AG10803 (cell line): Measurements from ENCODE around the gene ZNF529.

ENCODE experiments used
- DNase-seq: peaks from one replicate; pipeline ENCODE4 v3.0.0; 2010; ENCODE audit warnings: low read depth
- H3K4me3 ChIP-seq: 2 replicates; pipeline ENCODE4 v1.5.1; 2011; ENCODE audit warnings: mild to moderate bottlenecking, low read length, control low read depth
- TF ChIP-seq, protein P1 (sequence below): conservative IDR thresholded peaks from 2 replicates; pipeline ENCODE4 v1.5.1; 2011; ENCODE audit warnings: mild to moderate bottlenecking, low read length, control low read depth, inconsistent platforms

The ZNF529 gene

DNA sequence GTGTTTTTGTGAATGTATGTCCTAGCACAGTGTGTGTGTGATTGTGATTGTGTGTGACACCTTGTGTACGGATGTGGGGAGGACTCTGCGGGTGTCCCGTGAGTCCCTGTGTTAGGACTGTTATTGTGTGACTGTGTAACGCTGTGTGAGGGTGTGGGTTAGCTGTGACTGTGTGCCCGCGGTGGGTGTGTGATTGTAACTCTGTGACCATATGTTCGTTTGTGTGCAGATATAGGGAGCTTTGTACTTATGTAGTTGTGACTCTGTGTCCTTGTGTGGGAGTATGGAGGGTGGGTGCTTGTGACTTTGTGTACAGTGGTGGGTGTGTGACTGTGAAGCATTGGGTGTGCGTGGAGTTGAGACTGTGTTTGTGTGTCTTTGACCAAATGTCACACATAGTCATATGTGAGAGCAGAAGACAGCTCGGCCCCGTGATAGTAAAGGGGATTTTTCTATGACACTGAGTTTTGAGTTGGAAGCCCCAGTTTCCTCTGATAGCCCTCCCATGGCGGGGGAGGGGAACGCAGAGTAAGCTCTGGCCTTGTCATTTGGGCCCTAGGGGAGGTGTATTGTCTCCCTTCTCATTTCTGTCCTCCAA lies 44.1 kb downstream of the ZNF529 start:
- DNase-seq = no peak
- TF ChIP-seq, protein P1, sequence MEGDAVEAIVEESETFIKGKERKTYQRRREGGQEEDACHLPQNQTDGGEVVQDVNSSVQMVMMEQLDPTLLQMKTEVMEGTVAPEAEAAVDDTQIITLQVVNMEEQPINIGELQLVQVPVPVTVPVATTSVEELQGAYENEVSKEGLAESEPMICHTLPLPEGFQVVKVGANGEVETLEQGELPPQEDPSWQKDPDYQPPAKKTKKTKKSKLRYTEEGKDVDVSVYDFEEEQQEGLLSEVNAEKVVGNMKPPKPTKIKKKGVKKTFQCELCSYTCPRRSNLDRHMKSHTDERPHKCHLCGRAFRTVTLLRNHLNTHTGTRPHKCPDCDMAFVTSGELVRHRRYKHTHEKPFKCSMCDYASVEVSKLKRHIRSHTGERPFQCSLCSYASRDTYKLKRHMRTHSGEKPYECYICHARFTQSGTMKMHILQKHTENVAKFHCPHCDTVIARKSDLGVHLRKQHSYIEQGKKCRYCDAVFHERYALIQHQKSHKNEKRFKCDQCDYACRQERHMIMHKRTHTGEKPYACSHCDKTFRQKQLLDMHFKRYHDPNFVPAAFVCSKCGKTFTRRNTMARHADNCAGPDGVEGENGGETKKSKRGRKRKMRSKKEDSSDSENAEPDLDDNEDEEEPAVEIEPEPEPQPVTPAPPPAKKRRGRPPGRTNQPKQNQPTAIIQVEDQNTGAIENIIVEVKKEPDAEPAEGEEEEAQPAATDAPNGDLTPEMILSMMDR = no peak
- peak overlapping the region; percentile 78 for H3K4me3 ChIP-seq

DNA sequence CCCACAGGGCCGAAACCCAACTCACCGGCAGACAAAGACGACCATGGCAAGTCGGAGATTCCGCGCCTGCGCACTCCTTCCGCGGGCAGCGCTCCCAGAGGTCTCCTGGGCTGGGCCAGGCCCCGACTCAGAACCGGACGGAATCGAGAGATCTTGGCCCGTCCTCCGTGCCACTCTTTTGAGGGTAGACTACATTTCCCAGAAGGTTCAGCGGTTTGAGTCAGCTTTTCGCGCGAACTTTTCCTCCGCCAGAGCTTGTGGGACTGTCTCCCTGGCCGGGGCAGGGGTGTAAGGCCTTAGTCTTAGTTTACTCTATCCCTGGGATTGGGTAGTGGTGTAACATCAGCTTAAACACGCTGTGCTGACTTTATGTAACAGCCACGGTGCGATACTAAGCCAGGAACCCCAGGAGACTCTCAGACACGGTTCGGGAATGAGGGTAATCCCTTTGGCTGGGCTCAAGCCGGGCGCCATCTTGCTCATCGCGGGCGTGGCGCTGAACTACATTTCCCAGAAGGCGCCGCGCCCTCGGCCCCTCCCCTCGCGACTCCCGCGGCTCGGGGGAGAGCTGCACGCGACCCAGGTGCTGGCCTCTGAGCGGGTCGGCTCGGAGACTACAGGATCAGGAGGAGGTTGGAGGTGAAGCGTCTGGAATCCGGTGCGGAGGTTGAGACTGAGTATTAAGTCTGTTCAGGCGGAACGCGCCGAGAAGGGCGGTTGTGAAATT lies 44.7 kb downstream of the ZNF529 start, which contains the start of gene ZNF260:
ZNF260 (minus strand) TSS at position 78 of the 727 bp plus-strand sequence. CDS start 13,033 bp downstream, outside the sequence.
- TF ChIP-seq, protein P1 = no peak
- H3K4me3 ChIP-seq = peak within 1 kb of the TSS; percentile 78
- peak; percentile 97 for DNase-seq

DNA sequence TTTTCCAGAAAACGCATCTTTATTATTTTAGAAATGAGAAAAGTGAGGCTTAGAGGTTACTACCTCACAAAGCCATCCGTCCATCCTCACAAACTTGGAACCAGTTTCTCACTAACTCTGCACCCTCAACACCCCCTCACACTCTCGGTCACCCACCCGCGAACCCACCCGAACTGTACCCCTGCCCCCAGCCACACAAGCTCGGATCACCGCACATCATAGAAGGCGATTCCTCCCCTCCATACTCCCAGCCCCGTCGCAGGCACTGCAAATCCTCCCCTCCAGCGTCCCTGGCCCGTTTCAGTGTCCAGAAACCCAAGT lies 45.3 kb downstream of the ZNF529 start:
- H3K4me3 ChIP-seq = peak overlapping the region; percentile 78
- TF ChIP-seq, protein P1 = no peak
- no peak for DNase-seq

DNA sequence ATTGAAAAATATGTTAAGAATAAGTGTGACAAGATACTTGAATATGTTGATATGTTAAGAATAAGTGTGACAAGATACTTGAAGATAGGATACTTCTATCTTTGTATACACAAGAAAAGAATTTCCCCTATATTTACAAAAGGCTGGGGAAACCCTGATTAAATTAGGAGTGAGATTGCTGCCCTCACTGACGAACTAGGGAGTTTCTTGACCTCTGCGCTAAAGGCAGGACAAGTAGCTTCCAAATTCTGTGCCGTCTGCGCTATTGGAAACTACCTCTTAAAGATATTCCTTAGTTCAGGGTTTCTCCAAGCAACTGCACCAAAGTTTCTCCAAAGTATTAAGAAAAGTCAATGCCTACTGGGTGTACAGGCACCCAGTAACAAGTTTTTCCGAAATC lies 45.8 kb downstream of the ZNF529 start:
- no peak for DNase-seq
- H3K4me3 ChIP-seq = peak overlapping the region; percentile 78
- TF ChIP-seq, protein P1 = no peak

DNA sequence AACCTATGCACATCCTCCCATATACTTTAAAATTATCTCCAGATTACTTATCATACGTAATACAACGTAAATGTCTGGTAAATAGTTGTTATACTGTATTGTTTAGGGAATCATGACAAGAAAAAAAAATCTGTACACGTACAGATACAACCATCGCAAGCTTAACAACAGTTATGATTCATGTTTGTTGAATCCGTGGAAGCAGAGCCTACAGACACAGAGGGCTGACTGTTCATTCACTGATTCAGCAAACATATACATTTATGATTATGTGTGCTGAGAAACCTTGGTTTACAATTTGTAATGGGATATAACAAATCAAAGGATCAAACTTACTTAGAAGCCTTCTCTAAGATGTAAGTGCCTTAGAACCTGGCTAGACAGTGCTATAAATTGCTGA lies 46.5 kb downstream of the ZNF529 start:
- no peak overlapping the region; the same call in 1 of the 2 replicates for H3K4me3 ChIP-seq
- DNase-seq = no peak
- TF ChIP-seq, protein P1 = no peak

DNA sequence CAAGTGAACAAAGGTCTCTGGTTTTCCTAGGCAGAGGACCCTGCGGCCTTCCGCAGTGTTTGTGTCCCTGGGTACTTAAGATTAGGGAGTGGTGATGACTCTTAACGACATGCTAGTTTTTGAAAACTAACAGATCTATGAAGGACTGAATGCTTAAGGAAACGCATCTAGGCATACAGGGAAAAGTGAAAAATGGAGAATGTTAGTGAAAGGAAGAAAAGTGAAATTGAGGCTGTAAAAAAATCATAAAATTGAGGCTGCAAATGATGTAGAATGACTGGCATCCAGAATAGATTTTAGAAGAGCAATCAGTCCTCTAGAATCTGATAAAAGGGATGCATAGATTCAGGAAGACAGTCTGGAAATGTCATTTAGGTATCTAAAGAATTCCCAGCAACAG lies 48.5 kb downstream of the ZNF529 start:
- no peak overlapping the region for H3K4me3 ChIP-seq
- TF ChIP-seq, protein P1 = no peak
- DNase-seq = no peak

DNA sequence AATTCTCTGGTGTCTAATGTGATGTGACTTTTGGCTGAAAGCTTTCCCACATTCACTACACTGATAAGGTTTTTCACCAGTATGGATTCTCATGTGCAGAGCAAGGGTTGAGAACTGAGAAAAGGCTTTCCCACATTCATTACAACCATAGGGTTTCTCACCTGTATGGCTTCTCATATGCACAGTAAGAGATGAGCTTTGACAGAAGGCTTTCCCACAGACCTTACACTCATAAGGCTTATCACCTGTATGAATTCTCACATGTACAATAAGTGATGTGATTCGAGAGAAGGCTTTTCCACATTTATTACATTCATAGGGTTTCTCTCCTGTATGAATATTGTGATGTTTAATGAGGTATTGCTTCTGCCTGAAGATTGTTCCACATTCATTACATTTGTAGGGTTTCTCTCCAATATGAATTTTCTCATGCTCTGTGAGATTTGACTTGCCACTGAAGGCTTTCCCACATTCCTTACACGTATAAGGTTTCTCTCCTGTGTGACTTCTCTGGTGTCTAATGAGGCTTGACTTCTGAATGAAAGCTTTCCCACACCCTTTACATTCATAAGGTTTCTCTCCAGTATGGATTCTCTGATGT lies 59.0 kb downstream of the ZNF529 start:
- DNase-seq = no peak
- TF ChIP-seq, protein P1 = no peak
- no peak overlapping the region for H3K4me3 ChIP-seq
